DOHH2 (cell line): ENCODE measurements around the gene LYPD6B.

Experiments used
- EZH2phosphoT487 ChIP-seq: fragments of 200-600 bp; sonication (generic); IDR thresholded peaks from 2 replicates; pipeline ENCODE4 v1.6.1; 2017; ENCODE audit warnings: borderline replicate concordance, mild to moderate bottlenecking, antibody characterized with exemption, low read length, moderate library complexity, mixed read lengths
- TF ChIP-seq, protein P1 (sequence below): fragments of 200-600 bp; sonication (generic); IDR thresholded peaks from one replicate; pipeline ENCODE4 v1.5.1; 2014; ENCODE audit warnings: antibody characterized with exemption, mild to moderate bottlenecking, low read depth, low read length; ENCODE audit not compliant: poor library complexity, severe bottlenecking

DNA sequence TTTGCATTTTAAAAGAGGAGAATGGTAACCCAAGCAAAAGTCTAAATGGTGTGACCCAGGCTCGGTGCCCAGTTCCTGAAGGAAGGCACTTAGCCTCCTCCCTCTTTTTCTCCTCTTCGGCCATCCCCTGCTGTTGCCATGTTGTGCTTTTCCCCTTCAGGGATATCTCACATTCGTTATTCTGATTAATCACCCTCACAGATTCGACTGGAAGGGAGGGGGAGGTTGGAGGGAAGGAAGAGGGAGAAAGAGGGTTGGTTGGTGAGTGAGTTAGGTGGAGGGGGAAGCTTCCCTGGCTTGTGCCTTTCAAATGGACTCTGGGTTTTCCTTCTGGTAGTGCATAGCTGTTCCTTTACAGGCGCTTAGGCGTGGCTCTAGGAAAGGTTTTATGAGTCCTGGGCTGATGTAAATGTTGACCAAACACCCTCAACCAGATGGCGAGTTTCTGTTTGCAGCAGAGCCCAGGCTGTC is 39.0 kb upstream of the LYPD6B start:
- TF ChIP-seq, protein P1, sequence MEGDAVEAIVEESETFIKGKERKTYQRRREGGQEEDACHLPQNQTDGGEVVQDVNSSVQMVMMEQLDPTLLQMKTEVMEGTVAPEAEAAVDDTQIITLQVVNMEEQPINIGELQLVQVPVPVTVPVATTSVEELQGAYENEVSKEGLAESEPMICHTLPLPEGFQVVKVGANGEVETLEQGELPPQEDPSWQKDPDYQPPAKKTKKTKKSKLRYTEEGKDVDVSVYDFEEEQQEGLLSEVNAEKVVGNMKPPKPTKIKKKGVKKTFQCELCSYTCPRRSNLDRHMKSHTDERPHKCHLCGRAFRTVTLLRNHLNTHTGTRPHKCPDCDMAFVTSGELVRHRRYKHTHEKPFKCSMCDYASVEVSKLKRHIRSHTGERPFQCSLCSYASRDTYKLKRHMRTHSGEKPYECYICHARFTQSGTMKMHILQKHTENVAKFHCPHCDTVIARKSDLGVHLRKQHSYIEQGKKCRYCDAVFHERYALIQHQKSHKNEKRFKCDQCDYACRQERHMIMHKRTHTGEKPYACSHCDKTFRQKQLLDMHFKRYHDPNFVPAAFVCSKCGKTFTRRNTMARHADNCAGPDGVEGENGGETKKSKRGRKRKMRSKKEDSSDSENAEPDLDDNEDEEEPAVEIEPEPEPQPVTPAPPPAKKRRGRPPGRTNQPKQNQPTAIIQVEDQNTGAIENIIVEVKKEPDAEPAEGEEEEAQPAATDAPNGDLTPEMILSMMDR, result no peak
- no peak for TF ChIP-seq EZH2phosphoT487
